ENCODE results near the gene KSR1.

DNA sequence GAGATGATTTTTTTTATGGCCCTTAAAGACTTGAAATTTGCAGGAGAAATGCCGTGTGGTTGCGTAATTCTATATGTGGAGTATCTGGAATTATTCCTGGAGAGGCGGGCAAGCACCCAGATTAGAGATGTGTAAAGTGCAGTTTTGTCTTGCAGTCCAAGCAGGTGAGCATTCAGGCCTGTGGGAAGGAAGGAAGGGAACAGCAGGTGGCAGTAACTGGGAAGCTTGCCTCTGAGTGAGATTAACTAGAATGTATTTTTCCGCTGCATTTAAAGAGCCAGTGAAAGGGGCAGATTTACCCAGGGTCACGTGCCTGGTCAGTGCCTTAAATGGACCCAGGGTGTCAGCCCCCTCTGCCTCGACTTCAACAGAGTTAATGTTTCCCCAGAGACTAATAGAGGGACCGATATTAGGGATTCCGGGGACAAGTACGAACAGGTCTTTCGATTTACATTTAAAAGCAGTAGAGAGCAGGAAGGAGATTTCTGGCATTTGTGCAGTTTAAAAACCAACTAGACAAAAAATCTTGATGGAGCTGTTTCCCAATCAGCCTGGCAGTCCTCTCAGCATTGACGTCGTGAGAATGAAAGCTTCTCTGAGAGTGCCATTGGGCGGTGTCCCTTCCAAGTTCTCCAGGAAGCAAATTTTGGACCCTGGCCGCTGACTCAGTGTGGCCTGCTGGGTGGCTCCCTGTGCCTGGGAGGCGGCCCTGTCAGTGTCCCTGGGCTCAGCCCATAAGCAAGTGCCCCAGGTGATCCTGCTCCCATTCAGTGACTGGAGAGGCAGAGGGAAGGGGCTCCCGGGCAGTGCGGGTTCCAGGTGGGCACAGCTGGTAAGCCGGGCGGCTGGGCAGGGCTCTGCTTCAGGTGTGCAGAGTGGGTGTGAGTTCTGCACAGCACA is 38.2 kb downstream of the KSR1 start:
- TF ChIP-seq, protein P1, sequence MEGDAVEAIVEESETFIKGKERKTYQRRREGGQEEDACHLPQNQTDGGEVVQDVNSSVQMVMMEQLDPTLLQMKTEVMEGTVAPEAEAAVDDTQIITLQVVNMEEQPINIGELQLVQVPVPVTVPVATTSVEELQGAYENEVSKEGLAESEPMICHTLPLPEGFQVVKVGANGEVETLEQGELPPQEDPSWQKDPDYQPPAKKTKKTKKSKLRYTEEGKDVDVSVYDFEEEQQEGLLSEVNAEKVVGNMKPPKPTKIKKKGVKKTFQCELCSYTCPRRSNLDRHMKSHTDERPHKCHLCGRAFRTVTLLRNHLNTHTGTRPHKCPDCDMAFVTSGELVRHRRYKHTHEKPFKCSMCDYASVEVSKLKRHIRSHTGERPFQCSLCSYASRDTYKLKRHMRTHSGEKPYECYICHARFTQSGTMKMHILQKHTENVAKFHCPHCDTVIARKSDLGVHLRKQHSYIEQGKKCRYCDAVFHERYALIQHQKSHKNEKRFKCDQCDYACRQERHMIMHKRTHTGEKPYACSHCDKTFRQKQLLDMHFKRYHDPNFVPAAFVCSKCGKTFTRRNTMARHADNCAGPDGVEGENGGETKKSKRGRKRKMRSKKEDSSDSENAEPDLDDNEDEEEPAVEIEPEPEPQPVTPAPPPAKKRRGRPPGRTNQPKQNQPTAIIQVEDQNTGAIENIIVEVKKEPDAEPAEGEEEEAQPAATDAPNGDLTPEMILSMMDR (IDR thresholded peaks at IDR 0.05; ENCODE audit: low read depth, low read length): peak; percentile 12; the same call in 1 of the 2 replicates
- TF ChIP-seq EZH2phosphoT487 (IDR thresholded peaks at IDR 0.05; ENCODE audit: low read depth): no peak

Measured in OCI-LY3 (cell line).